Cardiac muscle cell (in vitro differentiated cells and primary cell): ENCODE results near the gene HDLBP. TPM values are rescaled to one million over a fixed set of nuclear protein-coding genes. Genes with fewer than 3 reads are reported as not detected.

Source experiments
- DNase-seq, 2 donors: peaks; one replicate each; pipeline versions ENCODE4 v3.0.0 to v3.0.0-alpha.2; 2010 to 2017; ENCODE audit warnings: low read depth in 1 of 2, low spot score in 1 of 2
- H3K27ac ChIP-seq: fragments of 200-600 bp; sonication (generic); 2 replicates; pipeline ENCODE4 v1.5.1; 2016
- H3K27me3 ChIP-seq: fragments of 200-600 bp; sonication (generic); 2 replicates; pipeline ENCODE4 v1.6.0; 2016; ENCODE audit warnings: control low read depth
- H3K36me3 ChIP-seq: fragments of 200-600 bp; sonication (generic); 2 replicates; pipeline ENCODE4 v1.5.1; 2016; ENCODE audit warnings: control low read depth
- H3K4me1 ChIP-seq: fragments of 200-600 bp; sonication (generic); 2 replicates; pipeline ENCODE4 v1.8.1; 2017; ENCODE audit warnings: low read depth, mild to moderate bottlenecking, mixed run types
- H3K4me3 ChIP-seq: fragments of 200-600 bp; sonication (generic); 2 replicates; pipeline ENCODE4 v1.5.1; 2016; ENCODE audit warnings: mild to moderate bottlenecking
- H3K9me3 ChIP-seq: fragments of 200-600 bp; sonication (generic); 2 replicates; pipeline ENCODE4 v1.5.1; 2017; ENCODE audit warnings: low read depth, mild to moderate bottlenecking, control low read depth
- CTCF ChIP-seq: IDR thresholded peaks from 2 replicates; pipeline ENCODE4 v1.5.1; 2012; ENCODE audit warnings: low read depth, mild to moderate bottlenecking, low read length
- polyA plus RNA-seq: library from polyadenylated mRNA; unstranded; fragments of >200 nt; fragmentation: Nextera tagmentation; extraction: Ambion mirVana; gene quantifications from 2 replicates; pipeline ENCODE4 v1.2.1, GENCODE V29; 2016
- total RNA-seq: library from RNA; depleted of rRNA; stranded (reverse); fragments of >200 nt; gene quantifications from 2 replicates; pipeline ENCODE4 v1.2.3, GENCODE V29; 2016

Gene HDLBP
- total and polyA plus RNA-seq, 2 experiments from 2014 or later: 261 to 313 TPM

- peaks cover 15% of the 10 kb centered on the region for H3K4me1 ChIP-seq
- no peak for TF ChIP-seq CTCF
- no peak overlapping the region for H3K4me3 ChIP-seq
- peaks cover 35% of the 10 kb centered on the region for H3K36me3 ChIP-seq
- DNase-seq: peak in 1 of 2 donors; percentile 47
- no peak overlapping the region for H3K27ac ChIP-seq
- H3K9me3 ChIP-seq: no peaks in the 10 kb centered on the region
- no peaks in the 10 kb centered on the region for H3K27me3 ChIP-seq
Measured at GRCh38 chr2:241268306-241268705, 47.2 kb downstream of the HDLBP start.

GRCh38 chr2:241267249-241268067, 48.0 kb downstream of the HDLBP start:
- Histone ChIP-seq H3K9me3 (no peaks in the 10 kb centered on the region), H3K27ac (no peak overlapping the region), H3K4me3 (no peak overlapping the region), H3K27me3 (no peaks in the 10 kb centered on the region), H3K36me3 (peaks cover 44% of the 10 kb centered on the region), H3K4me1 (peaks cover 15% of the 10 kb centered on the region)
- no peak for TF ChIP-seq CTCF
- DNase-seq: no peak

DNA sequence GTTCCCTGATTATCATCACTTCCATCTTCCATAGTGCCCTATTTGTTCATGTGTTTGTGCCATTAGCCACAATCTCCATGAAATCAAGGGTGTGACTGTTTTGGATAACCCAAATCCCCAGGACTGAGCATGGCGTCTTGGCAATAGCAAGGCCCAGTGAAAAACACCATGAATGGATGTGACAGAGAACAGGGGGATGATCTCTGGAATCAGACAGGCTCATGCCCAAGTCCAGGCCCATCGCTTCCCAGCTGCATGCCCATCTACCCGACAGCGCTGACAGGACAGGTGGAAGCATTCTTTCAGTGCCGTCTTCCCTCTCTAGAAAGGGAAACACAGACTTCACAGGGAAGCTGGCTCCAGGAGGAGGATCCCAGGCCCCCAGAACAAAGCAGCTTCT, 50.0 kb downstream of the HDLBP start:
- Histone ChIP-seq H3K4me1 (peaks cover 5% of the 10 kb centered on the region), H3K9me3 (no peaks in the 10 kb centered on the region), H3K4me3 (no peak overlapping the region), H3K36me3 (peaks cover 57% of the 10 kb centered on the region), H3K27ac (no peak overlapping the region), H3K27me3 (no peaks in the 10 kb centered on the region)
- no peak for DNase-seq
- no peak for TF ChIP-seq CTCF

- DNase-seq: no peak
- no peaks in the 10 kb centered on the region for H3K4me1 ChIP-seq
- no peak for TF ChIP-seq CTCF
- peaks cover 66% of the 10 kb centered on the region for H3K36me3 ChIP-seq
- no peak overlapping the region for H3K27ac ChIP-seq
- no peak overlapping the region for H3K4me3 ChIP-seq
- no peaks in the 10 kb centered on the region for H3K9me3 ChIP-seq
- H3K27me3 ChIP-seq: no peaks in the 10 kb centered on the region
Measured at GRCh38 chr2:241263061-241263460, 52.4 kb downstream of the HDLBP start.

GRCh38 chr2:241261628-241262027, 53.8 kb downstream of the HDLBP start:
- TF ChIP-seq CTCF: no peak
- DNase-seq: no peak
- H3K9me3 ChIP-seq: no peaks in the 10 kb centered on the region
- no peaks in the 10 kb centered on the region for H3K27me3 ChIP-seq
- no peak overlapping the region for H3K4me3 ChIP-seq
- H3K27ac ChIP-seq: no peak overlapping the region
- no peaks in the 10 kb centered on the region for H3K4me1 ChIP-seq
- peaks cover 75% of the 10 kb centered on the region for H3K36me3 ChIP-seq
